ENCODE measurements around the gene VARS2.
"Not testable (repeated sequence)": the region's sequence is repeated elsewhere in the genome, so short reads cannot be mapped to it uniquely, and the experiment has no call there.

The VARS2 gene

GRCh38 chr6:30914076-30914853 is at the start of gene VARS2:
Gene VARS2, plus strand, starts transcription at chr6:30914238. Its CDS starts 599 bp downstream, at chr6:30914837.
- peak within 1 kb of the TSS; percentile 71 for H3K27ac ChIP-seq
- peak; percentile 53 for DNase-seq (ENCODE audit: low read depth, low spot score)

DNA sequence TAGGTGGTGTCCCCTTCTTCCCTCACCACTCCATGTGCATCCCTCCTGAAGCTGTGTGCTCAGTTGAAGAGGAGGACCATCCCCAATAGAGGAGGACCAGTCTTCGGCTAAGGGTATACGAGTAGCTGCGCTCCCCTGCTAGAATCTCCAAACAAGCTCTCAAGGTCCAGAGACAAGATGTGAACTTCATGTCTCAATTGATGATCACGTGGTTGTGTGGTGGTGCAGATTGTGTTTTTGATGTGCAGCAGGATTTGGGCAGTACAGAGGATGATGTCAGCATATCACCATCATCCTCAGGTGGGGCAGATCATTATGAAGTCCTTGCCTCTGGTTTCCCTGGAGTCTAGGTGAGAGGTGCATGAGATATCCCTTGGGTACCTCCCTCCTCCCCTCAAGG is 49.7 kb upstream of the VARS2 start:
- no peak overlapping the region for H3K27ac ChIP-seq
- DNase-seq (ENCODE audit: low read depth, low spot score), result no peak

- H3K27ac ChIP-seq; DNase-seq (ENCODE audit: low read depth, low spot score): not testable (repeated sequence)
Observed at GRCh38 chr6:30869241-30869749, 44.7 kb upstream of the VARS2 start.

DNA sequence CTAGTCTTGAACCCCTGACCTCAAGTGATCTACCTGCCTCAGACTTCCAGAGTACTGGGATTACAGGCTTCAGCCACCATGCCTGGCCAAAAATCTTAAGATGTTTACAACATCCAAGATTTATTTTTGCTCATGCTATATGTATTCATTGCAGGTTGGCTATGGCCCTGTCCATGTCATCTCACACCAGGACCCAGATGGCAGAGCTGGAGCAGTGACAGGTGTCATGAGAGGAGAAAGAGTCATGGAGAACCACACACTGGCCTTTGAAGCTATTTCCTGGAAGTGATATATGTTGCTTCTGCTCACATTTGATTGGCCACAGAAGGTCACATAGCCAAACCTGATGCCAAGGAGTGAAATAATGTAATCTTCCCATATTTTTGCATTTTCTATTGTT is 43.5 kb upstream of the VARS2 start:
- H3K27ac ChIP-seq, result no peak overlapping the region
- no peak for DNase-seq (ENCODE audit: low read depth, low spot score)

DNA sequence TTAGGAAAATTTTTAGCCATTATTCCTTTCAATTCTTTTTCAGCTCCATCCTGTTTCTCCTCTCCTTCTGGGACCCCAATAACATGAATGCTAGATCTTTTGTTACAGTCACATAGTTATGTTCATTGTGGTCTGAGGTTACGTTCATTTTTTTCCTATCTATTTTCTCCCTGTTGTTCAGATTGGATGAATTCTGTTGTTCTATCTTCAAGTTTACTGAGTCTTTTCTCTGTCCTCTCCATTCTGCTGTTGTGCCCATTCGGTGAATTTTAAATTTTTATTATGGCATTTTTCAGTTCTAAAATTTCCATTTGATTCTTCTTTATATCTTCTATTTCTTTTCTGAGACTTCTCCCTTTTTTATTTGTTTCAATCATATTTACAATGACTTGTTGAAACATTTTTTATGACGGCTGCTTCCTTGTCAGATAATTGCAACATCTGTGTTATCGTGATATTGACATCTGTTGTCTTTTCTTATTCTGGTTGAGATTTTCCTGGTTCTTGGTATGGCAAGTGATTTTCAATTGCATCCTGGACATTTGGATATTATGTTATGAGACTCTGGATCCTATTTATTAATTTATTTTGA is 42.4 kb upstream of the VARS2 start:
- no peak for DNase-seq (ENCODE audit: low read depth, low spot score)
- no peak overlapping the region for H3K27ac ChIP-seq

- DNase-seq (ENCODE audit: low read depth, low spot score), result no peak
- H3K27ac ChIP-seq, result no peak overlapping the region
Observed at GRCh38 chr6:30873137-30873640, 40.8 kb upstream of the VARS2 start.

DNA sequence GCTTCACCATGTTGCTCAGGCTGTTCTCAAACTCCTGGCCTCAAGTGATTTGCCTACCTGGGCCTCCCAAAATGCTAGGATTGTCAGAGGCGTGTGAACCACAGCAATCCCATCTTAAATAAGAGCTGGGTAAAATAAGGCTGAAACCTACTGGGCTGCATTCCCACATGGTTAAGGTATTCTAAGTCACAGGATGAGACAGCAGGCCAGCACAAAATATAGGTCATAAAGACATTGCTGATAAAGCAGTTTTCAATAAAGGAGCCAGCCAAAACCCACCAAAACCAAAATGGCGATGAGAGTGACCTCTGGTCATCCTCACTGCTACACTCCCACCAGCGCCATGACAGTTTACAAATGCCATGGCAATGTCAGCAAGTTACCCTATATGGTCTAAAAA is 40.2 kb upstream of the VARS2 start:
- not testable (repeated sequence) for H3K27ac ChIP-seq; DNase-seq (ENCODE audit: low read depth, low spot score)

GRCh38 chr6:30875244-30876038 is 38.6 kb upstream of the VARS2 start:
- H3K27ac ChIP-seq, result peak overlapping the region; percentile 92
- no peak for DNase-seq (ENCODE audit: low read depth, low spot score)

- H3K27ac ChIP-seq, result peak overlapping the region; percentile 92
- peak; percentile 92 for DNase-seq (ENCODE audit: low read depth, low spot score)
Observed at GRCh38 chr6:30876039-30876730, 37.9 kb upstream of the VARS2 start.

GRCh38 chr6:30877419-30878262 is 36.4 kb upstream of the VARS2 start:
- peak overlapping the region; percentile 92 for H3K27ac ChIP-seq
- DNase-seq (ENCODE audit: low read depth, low spot score), result no peak

GRCh38 chr6:30879684-30880427 is 34.2 kb upstream of the VARS2 start:
- no peak overlapping the region for H3K27ac ChIP-seq
- DNase-seq (ENCODE audit: low read depth, low spot score), result no peak

GRCh38 chr6:30880698-30881252 is 33.3 kb upstream of the VARS2 start:
- H3K27ac ChIP-seq, result no peak overlapping the region

GRCh38 chr6:30881392-30882203 is 32.4 kb upstream of the VARS2 start:
- peak overlapping the region; percentile 99 for H3K27ac ChIP-seq
- DNase-seq (ENCODE audit: low read depth, low spot score), result no peak

More at GRCh38 chr6:30880698-30881252, 33.3 kb upstream of the VARS2 start:
- no peak for DNase-seq (ENCODE audit: low read depth, low spot score)

- H3K27ac ChIP-seq, result peak overlapping the region; percentile 99
- no peak for DNase-seq (ENCODE audit: low read depth, low spot score)
Observed at GRCh38 chr6:30882204-30882758, 31.8 kb upstream of the VARS2 start.

GRCh38 chr6:30882759-30883684 is 31.0 kb upstream of the VARS2 start:
- no peak for DNase-seq (ENCODE audit: low read depth, low spot score)
- peak overlapping the region; percentile 99 for H3K27ac ChIP-seq
